Measurements from ENCODE around the gene CBLN3. TPM values are rescaled to one million over a fixed set of nuclear protein-coding genes. Genes with fewer than 3 reads are reported as not detected.

The CBLN3 gene
- total and polyA plus RNA-seq, 4 donors, result 0.07 to 0.79 (median 0.46) TPM

DNA sequence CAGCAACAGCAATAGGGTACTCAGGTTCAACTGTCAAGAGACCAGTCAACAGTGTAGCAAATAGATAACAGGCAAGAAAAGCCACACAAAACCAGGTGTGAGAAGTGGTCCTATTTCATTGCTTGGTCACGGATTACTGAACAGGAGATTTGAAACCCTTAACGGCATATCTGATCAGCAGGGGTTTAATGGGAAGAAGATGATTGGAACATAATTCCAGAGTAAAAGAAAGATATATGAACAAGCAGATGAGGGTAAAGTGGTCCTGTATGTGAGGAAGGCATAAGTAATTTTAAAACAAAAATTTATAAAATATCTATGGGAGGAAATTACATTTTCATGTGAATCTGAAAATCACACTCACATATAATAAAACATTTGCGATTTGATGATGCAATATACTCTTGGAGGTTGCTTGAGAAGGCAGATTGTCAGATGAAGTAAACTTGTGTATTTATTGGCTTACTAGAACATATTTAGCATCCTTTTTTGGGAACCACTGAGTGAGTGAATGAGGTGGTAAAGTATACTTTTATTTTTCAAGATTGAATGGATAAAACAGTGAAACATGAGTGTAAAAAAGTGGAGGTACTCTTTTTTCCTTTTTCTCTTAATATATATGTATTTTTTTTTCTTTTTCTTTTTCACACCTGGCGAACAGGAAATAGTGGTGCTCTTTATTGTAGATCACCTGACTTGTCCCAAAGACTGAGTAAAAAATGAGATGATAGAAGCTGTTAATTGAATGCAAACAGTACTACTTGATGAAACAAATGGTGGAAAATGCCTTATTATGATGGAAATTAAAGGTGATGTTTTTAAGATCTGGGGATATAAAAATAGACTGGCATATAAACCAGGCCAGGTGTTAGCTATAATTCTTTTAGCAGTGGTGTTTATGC lies 34.7 kb upstream of the CBLN3 start:
- 64% methylated on average over 4 of the region's 4 CpGs for WGBS
- TF ChIP-seq FOXA1 (IDR thresholded peaks at IDR 0.05), result no peak
- TF ChIP-seq HNF4A (conservative IDR thresholded peaks at IDR 0.05), result no peak
- no peak for TF ChIP-seq YY1 (IDR thresholded peaks at IDR 0.05)
- no peak for TF ChIP-seq EGR1 (IDR thresholded peaks at IDR 0.05; ENCODE audit: low read depth in 2 of 2)
- TF ChIP-seq, protein P1, sequence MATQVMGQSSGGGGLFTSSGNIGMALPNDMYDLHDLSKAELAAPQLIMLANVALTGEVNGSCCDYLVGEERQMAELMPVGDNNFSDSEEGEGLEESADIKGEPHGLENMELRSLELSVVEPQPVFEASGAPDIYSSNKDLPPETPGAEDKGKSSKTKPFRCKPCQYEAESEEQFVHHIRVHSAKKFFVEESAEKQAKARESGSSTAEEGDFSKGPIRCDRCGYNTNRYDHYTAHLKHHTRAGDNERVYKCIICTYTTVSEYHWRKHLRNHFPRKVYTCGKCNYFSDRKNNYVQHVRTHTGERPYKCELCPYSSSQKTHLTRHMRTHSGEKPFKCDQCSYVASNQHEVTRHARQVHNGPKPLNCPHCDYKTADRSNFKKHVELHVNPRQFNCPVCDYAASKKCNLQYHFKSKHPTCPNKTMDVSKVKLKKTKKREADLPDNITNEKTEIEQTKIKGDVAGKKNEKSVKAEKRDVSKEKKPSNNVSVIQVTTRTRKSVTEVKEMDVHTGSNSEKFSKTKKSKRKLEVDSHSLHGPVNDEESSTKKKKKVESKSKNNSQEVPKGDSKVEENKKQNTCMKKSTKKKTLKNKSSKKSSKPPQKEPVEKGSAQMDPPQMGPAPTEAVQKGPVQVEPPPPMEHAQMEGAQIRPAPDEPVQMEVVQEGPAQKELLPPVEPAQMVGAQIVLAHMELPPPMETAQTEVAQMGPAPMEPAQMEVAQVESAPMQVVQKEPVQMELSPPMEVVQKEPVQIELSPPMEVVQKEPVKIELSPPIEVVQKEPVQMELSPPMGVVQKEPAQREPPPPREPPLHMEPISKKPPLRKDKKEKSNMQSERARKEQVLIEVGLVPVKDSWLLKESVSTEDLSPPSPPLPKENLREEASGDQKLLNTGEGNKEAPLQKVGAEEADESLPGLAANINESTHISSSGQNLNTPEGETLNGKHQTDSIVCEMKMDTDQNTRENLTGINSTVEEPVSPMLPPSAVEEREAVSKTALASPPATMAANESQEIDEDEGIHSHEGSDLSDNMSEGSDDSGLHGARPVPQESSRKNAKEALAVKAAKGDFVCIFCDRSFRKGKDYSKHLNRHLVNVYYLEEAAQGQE (IDR thresholded peaks at IDR 0.05), result no peak
- TF ChIP-seq SP1 (IDR thresholded peaks at IDR 0.05), result no peak
- no peak for TF ChIP-seq ATF3 (IDR thresholded peaks at IDR 0.05)
- TF ChIP-seq RXRA (IDR thresholded peaks at IDR 0.05), result no peak
- TF ChIP-seq RAD21 (IDR thresholded peaks at IDR 0.05), result no peak
- no peak for TF ChIP-seq NR2F2 (IDR thresholded peaks at IDR 0.05)
- TF ChIP-seq, protein P2, sequence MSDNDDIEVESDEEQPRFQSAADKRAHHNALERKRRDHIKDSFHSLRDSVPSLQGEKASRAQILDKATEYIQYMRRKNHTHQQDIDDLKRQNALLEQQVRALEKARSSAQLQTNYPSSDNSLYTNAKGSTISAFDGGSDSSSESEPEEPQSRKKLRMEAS (IDR thresholded peaks at IDR 0.05), result no peak
- DNase-seq (ENCODE audit: low spot score), result no peak
- H3K27ac ChIP-seq (ENCODE audit: low read depth in 1 of 2, low read length in 2 of 2), result no peak overlapping the region
- no peaks in the 10 kb centered on the region for H3K27me3 ChIP-seq (ENCODE audit: control insufficient read depth in 4 of 4, insufficient read depth in 4 of 4, low read length in 3 of 4)
- H3K9me3 ChIP-seq (ENCODE audit: control insufficient read depth in 4 of 4, low read length in 3 of 4), result no peaks in the 10 kb centered on the region
- H3K9ac ChIP-seq (ENCODE audit: low read depth in 1 of 2, low read length in 2 of 2), result no peak overlapping the region
- no peaks in the 10 kb centered on the region for H3K36me3 ChIP-seq (ENCODE audit: control insufficient read depth in 4 of 4, insufficient read depth in 3 of 4, low read depth in 1 of 4, low read length in 3 of 4)
- H3K4me1 ChIP-seq (ENCODE audit: control insufficient read depth in 4 of 4, insufficient read depth in 4 of 4, low read length in 3 of 4), result no peaks in the 10 kb centered on the region
- H3K4me3 ChIP-seq (ENCODE audit: low read depth in 1 of 3, low read length in 3 of 3), result no peak overlapping the region

- Histone ChIP-seq H3K27me3 (ENCODE audit: control insufficient read depth in 4 of 4, insufficient read depth in 4 of 4, low read length in 3 of 4) (no peaks in the 10 kb centered on the region), H3K36me3 (ENCODE audit: control insufficient read depth in 4 of 4, insufficient read depth in 3 of 4, low read depth in 1 of 4, low read length in 3 of 4) (no peaks in the 10 kb centered on the region), H3K9me3 (ENCODE audit: control insufficient read depth in 4 of 4, low read length in 3 of 4) (no peaks in the 10 kb centered on the region), H3K4me3 (ENCODE audit: low read depth in 1 of 3, low read length in 3 of 3) (no peak overlapping the region), H3K27ac (ENCODE audit: low read depth in 1 of 2, low read length in 2 of 2) (no peak overlapping the region), H3K4me1 (ENCODE audit: control insufficient read depth in 4 of 4, insufficient read depth in 4 of 4, low read length in 3 of 4) (no peaks in the 10 kb centered on the region), H3K9ac (ENCODE audit: low read depth in 1 of 2, low read length in 2 of 2) (no peak overlapping the region)
- no peak for DNase-seq (ENCODE audit: low spot score)
- WGBS, result 61% methylated on average over 3 of the region's 5 CpGs
- TF ChIP-seq GABPA (IDR thresholded peaks at IDR 0.05 in 1 of 2, conservative IDR thresholded peaks at IDR 0.05 in 1 of 2) (no peak), HNF4A (conservative IDR thresholded peaks at IDR 0.05) (no peak), NR2F2 (IDR thresholded peaks at IDR 0.05) (no peak), ZBTB33 (IDR thresholded peaks at IDR 0.05) (no peak), EGR1 (IDR thresholded peaks at IDR 0.05; ENCODE audit: low read depth in 2 of 2) (no peak), TAF1 (conservative IDR thresholded peaks at IDR 0.05) (no peak), SP1 (IDR thresholded peaks at IDR 0.05) (no peak), YY1 (IDR thresholded peaks at IDR 0.05) (no peak), HNF4G (IDR thresholded peaks at IDR 0.05) (no peak), JUND (IDR thresholded peaks at IDR 0.05) (no peak), CTCF (IDR thresholded peaks at IDR 0.05; ENCODE audit: low read depth, low read length, missing input control) (no peak)
- TF ChIP-seq, protein P2 (IDR thresholded peaks at IDR 0.05), result no peak
- TF ChIP-seq, protein P1 (IDR thresholded peaks at IDR 0.05), result no peak
Measured at GRCh38 chr14:24463017-24463883, 33.8 kb upstream of the CBLN3 start.
